Mammary epithelial cell (primary cell): Measurements from ENCODE around the gene EPHA2.

Experiments
- EZH2 ChIP-seq: IDR thresholded peaks from 2 replicates; pipeline ENCODE4 v1.6.1; 2012; ENCODE audit warnings: low read length, inconsistent platforms, borderline replicate concordance
- TF ChIP-seq, protein P1 (sequence below), 2 donors: IDR thresholded peaks in 1 of 2; conservative IDR thresholded peaks in 1 of 2; 2 replicates each; pipeline ENCODE4 v1.5.1; 2011 to 2012; ENCODE audit warnings: inconsistent platforms in 2 of 2, low read length in 2 of 2, mild to moderate bottlenecking in 2 of 2, control low read depth in 1 of 2, low read depth in 1 of 2; ENCODE audit not compliant: insufficient read depth in 1 of 2; ENCODE audit errors: extremely low read depth in 1 of 2

DNA sequence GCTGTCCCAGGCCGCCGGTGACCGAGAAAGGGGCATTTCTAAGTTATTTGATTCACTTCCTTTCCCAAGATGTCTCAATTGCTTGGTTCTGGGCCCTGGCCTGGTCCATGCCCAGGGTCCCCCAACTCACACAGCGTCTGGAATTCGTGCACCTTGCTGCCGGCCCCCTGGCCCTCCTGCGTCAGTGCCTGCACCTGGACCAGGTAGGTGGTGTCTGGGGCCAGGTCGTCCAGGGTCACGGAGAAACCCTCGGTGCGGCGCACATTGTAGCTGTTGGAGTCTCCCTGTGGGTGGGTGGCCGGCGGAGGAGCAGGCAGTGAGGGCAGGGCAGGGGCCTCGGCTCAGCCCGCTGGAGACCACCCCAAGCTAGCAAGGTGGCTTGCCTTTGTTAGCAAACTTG is 21.0 kb downstream of the EPHA2 start:
- TF ChIP-seq, protein P1, sequence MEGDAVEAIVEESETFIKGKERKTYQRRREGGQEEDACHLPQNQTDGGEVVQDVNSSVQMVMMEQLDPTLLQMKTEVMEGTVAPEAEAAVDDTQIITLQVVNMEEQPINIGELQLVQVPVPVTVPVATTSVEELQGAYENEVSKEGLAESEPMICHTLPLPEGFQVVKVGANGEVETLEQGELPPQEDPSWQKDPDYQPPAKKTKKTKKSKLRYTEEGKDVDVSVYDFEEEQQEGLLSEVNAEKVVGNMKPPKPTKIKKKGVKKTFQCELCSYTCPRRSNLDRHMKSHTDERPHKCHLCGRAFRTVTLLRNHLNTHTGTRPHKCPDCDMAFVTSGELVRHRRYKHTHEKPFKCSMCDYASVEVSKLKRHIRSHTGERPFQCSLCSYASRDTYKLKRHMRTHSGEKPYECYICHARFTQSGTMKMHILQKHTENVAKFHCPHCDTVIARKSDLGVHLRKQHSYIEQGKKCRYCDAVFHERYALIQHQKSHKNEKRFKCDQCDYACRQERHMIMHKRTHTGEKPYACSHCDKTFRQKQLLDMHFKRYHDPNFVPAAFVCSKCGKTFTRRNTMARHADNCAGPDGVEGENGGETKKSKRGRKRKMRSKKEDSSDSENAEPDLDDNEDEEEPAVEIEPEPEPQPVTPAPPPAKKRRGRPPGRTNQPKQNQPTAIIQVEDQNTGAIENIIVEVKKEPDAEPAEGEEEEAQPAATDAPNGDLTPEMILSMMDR (conservative IDR thresholded peaks at IDR 0.05 in 1 of 2, IDR thresholded peaks at IDR 0.05 in 1 of 2; ENCODE audit: extremely low read depth in 1 of 2, insufficient read depth in 1 of 2, low read depth in 1 of 2, low read length in 2 of 2): no peak
- TF ChIP-seq EZH2: no peak
